GM12874 (cell line): ENCODE measurements around the gene RBM10.

Experiments used
- CTCF ChIP-seq: IDR thresholded peaks from 2 replicates; pipeline ENCODE4 v1.5.1; 2011; ENCODE audit warnings: low read depth, mild to moderate bottlenecking, control low read depth, low read length, moderate library complexity; ENCODE audit not compliant: insufficient read depth

Gene RBM10

GRCh38 chrX:47171996-47172395, 27.0 kb downstream of the RBM10 start:
- TF ChIP-seq CTCF = no peak

GRCh38 chrX:47172549-47172948, 27.5 kb downstream of the RBM10 start:
- TF ChIP-seq CTCF = no peak

GRCh38 chrX:47172971-47173792, 28.2 kb downstream of the RBM10 start:
- no peak for TF ChIP-seq CTCF

- no peak for TF ChIP-seq CTCF
Observed at GRCh38 chrX:47174376-47174775, 29.4 kb downstream of the RBM10 start.

- TF ChIP-seq CTCF = no peak
Observed at GRCh38 chrX:47174846-47175587, 30.0 kb downstream of the RBM10 start.

- no peak for TF ChIP-seq CTCF
Observed at GRCh38 chrX:47175588-47175980, 30.6 kb downstream of the RBM10 start.

- TF ChIP-seq CTCF = no peak
Observed at GRCh38 chrX:47176101-47176740, 31.2 kb downstream of the RBM10 start.
